HG02852 (cell line): ENCODE results near the gene ABCG2.

ENCODE experiments used
- ATAC-seq: cut with Tn5 transposase; IDR thresholded peaks from one replicate; pipeline ENCODE4 v1.9.1; 2021; ENCODE audit warnings: mild to moderate bottlenecking, moderate library complexity; ENCODE audit not compliant: unreplicated experiment

ABCG2 gene

GRCh38 chr4:88077911-88078524, 80.4 kb downstream of the ABCG2 start:
- no peak for ATAC-seq

- ATAC-seq, result no peak
Measured at GRCh38 chr4:88075336-88075735, 83.1 kb downstream of the ABCG2 start.

GRCh38 chr4:88070031-88070430, 88.4 kb downstream of the ABCG2 start:
- ATAC-seq, result no peak

GRCh38 chr4:88064410-88064809, 94.0 kb downstream of the ABCG2 start:
- ATAC-seq, result no peak

GRCh38 chr4:88063634-88064296, 94.7 kb downstream of the ABCG2 start:
- ATAC-seq, result no peak

- ATAC-seq, result no peak
Measured at GRCh38 chr4:88062843-88063242, 95.6 kb downstream of the ABCG2 start.

- no peak for ATAC-seq
Measured at GRCh38 chr4:88062311-88062710, 96.1 kb downstream of the ABCG2 start.

DNA sequence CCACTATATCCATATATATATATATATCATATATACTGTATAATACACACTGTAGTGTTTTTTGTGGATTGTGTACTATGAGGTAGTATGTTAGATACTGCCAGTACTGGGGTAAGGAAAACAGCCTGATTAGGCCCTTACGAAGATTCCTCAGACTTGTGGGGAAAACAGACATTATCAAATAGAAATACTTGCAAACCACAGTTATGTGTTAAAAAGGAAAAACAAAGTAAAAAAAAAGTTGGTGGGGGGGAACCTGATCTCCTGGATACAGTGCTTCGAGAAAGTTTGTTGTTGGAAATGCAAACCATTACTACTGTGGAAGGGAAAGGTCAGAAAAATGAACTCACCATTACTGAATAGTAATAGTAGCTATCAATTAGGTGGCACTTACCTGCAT, 98.0 kb downstream of the ABCG2 start:
- ATAC-seq, result no peak

DNA sequence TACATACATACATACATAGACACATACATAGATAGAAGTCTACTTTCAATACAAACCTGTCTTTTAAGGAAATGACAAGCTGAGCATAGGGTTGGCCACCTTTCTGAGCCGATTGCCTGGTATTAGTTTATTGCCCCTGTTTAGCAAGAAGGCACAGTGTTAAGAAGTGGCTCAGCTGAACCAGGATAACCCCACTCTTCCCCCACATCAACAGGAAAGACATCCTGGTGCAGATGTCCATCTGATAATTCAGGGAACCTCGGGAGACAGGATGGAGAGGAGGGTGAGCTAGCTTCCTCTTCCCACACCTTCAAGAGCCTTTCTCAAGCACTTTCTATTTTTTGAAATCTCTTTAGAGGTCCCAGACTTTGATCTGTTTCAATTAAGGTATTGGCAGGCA, 98.7 kb downstream of the ABCG2 start:
- ATAC-seq, result no peak

DNA sequence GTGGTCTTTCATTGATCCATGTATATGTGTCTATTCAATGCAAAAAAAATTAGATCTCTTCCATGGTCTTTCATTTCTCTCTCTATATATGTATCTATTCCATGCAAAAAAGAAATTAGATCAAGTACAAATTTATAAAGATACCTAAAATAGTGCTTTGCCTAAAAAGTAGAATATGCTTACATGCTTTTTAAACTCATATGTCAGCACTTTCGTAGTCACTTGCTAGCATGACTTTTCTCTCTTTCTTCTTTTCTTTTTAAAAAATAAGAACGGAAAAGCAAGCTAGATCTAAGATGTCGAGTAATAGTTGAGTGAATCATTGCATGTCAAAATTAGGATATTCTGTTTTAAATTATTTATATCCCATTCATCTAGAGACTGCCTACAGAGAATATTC, 100.1 kb downstream of the ABCG2 start:
- no peak for ATAC-seq

- peak; percentile 55 for ATAC-seq
Measured at GRCh38 chr4:88054901-88055300, 103.5 kb downstream of the ABCG2 start.

DNA sequence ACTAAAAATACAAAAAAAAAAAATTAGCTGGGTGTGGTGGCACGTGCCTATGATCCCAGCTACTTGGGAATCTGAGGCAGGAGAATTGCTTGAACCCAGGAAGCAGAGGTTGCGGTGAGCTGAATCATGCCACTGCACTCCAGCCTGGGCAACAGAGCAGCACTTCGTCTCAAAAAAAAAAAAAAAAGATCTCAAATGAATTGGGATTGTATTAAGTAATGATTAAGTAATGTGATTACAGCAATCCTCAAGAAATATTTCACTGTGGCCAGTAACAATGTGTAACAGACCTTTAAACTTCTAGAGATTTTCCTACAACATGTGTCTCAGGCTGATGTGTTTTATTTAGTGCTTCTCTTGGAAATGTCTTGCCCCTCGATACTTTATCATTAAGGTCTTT, 104.2 kb downstream of the ABCG2 start:
- no peak for ATAC-seq

DNA sequence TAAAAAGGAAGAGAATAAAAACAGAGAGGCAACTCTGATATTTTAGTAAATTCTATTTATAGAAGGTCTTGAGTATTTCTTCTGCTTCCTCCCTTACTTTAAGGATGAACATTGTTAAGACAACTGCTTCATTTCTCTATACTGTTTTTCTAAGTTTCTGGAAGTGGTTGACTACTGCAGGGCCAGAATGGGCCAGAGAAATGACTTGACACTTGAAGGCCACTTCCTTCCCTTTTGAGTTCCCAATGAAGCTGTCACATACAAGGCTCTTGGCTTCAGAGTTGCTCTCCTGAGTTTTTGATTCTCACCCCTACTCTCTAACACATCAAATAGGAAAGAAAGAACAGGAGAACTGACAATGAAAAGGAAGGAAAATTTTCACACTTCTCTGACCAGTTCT, 113.4 kb downstream of the ABCG2 start:
- ATAC-seq, result no peak

- no peak for ATAC-seq
Measured at GRCh38 chr4:88043586-88044340, 114.7 kb downstream of the ABCG2 start.

GRCh38 chr4:88043001-88043400, 115.4 kb downstream of the ABCG2 start:
- ATAC-seq, result no peak

DNA sequence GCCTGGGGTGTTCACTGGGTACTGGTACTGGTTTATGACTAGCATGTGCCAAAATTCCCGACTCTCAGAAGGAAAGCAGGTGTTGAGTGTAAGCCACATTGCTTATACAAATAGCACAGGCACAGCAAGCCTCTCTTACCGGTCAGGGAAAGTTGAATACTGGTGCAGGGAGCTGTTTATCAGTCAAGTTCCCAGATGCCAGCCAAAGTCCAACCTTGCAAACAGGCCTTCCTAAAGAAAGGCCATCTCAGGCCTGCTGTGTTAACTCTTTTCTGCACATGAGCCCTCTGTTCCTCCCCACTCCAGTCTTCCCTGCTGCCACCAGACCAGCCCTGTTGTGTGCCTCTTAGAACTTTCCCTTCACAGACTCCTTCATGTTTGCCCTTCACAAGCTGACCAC, 116.8 kb downstream of the ABCG2 start:
- no peak for ATAC-seq

DNA sequence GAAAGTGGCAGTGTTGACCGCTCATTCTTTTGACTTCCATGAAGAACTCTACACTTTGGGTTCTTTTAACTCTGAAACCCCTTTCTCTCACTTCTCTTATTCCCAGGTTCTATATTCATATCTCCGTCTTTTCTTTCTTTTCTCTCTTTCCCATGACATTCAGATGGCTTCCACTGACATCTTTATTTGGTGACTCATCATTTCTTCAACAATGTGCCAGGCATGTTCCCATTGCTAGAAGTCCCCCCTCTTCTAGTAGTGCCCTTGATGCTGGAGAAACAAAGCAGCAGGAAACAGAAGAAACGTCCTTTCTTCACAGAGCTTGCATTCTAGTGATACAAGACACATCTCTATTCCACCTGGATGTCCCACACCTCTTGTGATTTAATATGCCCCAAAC, 117.7 kb downstream of the ABCG2 start:
- no peak for ATAC-seq
